Esophagus squamous epithelium (tissue), 5 donors: ENCODE data around the gene GPRC5C. TPM values are rescaled to one million over a fixed set of nuclear protein-coding genes. Genes with fewer than 3 reads are reported as not detected.

ENCODE experiments used
- DNase-seq: peaks from one replicate; lab custom pipeline; 2025; lab: John Stamatoyannopoulos, UW
- H3K27ac ChIP-seq, 4 donors: fragments of 200-600 bp; sonication (generic); one replicate each; pipeline ENCODE4 v1.5.1; 2016 to 2019; ENCODE audit warnings: mild to moderate bottlenecking in 1 of 4
- H3K27me3 ChIP-seq, 4 donors: fragments of 200-600 bp; sonication (generic); 1 replicate in 3 of 4; 2 replicates in 1 of 4; pipeline versions ENCODE4 v1.5.1 to v1.6.0; 2017 to 2021; ENCODE audit warnings: antibody characterized with exemption in 1 of 4
- H3K36me3 ChIP-seq, 3 donors: fragments of 200-600 bp; sonication (generic); one replicate each; pipeline ENCODE4 v1.5.1; 2016 to 2019
- H3K4me1 ChIP-seq, 3 donors: fragments of 200-600 bp; sonication (generic); one replicate each; pipeline ENCODE4 v1.5.1; 2017 to 2019
- H3K4me3 ChIP-seq, 4 donors: fragments of 200-600 bp; sonication (generic); 1 replicate in 3 of 4; 2 replicates in 1 of 4; pipeline ENCODE4 v1.5.1; 2016 to 2019; ENCODE audit warnings: mild to moderate bottlenecking in 2 of 4, moderate library complexity in 1 of 4
- H3K9me3 ChIP-seq, 3 donors: fragments of 200-600 bp; sonication (generic); one replicate each; pipeline ENCODE4 v1.5.1; 2016 to 2019
- CTCF ChIP-seq, 6 experiments: fragments of 450-650 bp in 4 of 6; fragments of 200-600 bp in 2 of 6; sonication (generic) in 2 of 6; IDR thresholded peaks; one replicate each; pipeline ENCODE4 v1.5.1; 2016 to 2019; ENCODE audit warnings: antibody characterized with exemption in 6 of 6, mild to moderate bottlenecking in 4 of 6, moderate library complexity in 4 of 6
- POLR2A ChIP-seq, 4 donors: fragments of 450-650 bp; IDR thresholded peaks; one replicate each; pipeline ENCODE4 v1.6.1; 2017; ENCODE audit warnings: antibody characterized with exemption in 4 of 4, mild to moderate bottlenecking in 4 of 4, moderate library complexity in 3 of 4
- WGBS, 2 donors: methylation state at CpG; one replicate each; pipeline ENCODE4 v1.1.5; 2018; 5-methylcytosine and 5-hydroxymethylcytosine counted together
- intact Hi-C: fragments of 100-400 bp; cut with DNase I; formaldehyde crosslinking; loops from one replicate; pipeline ENCODE4 v1.15.0; 2022
- total RNA-seq, 4 donors: library from RNA; depleted of rRNA; stranded (reverse); fragments of >200 nt; gene quantifications; one replicate each; pipeline ENCODE4 v1.1.0, GENCODE V29; 2016
- donor health status: DM: yes; HTN: yes; CAD: no.

GPRC5C gene
- total RNA-seq, 4 donors from 2014 or later, result 6.3 to 21.6 (median 11.7) TPM

- Histone ChIP-seq H3K27ac (no peak overlapping the region), H3K36me3 (no peaks in the 10 kb centered on the region), H3K27me3 (peaks cover 0 to 42% (median 0%) of the 10 kb centered on the region in 4 donors), H3K9me3 (no peaks in the 10 kb centered on the region), H3K4me1 (no peaks in the 10 kb centered on the region), H3K4me3 (no peak overlapping the region)
- WGBS, 2 donors, result 73 to 96% methylated on average over 2 to 3 of the region's 5 CpGs
- TF ChIP-seq CTCF (IDR thresholded peaks at IDR 0.05) (no peak), POLR2A (IDR thresholded peaks at IDR 0.05) (no peak)
- DNase-seq, result no peak
- intact Hi-C loops, result no loop called here
These were observed 24.5 kb upstream of the GPRC5C start for GRCh38 chr17:74407384-74407783.

- intact Hi-C loops, result no loop called here
- WGBS, 2 donors, result 64 to 76% methylated on average over 2 to 3 of the region's 3 CpGs
These were observed 23.6 kb upstream of the GPRC5C start for GRCh38 chr17:74408262-74408661.

GRCh38 chr17:74408815-74409214, 23.1 kb upstream of the GPRC5C start:
- DNase-seq, result no peak
- TF ChIP-seq CTCF (IDR thresholded peaks at IDR 0.05) (no peak), POLR2A (IDR thresholded peaks at IDR 0.05) (no peak)
- intact Hi-C loops, result no loop called here
- no peak overlapping the region for H3K27ac ChIP-seq
- H3K27me3 ChIP-seq, result peaks cover 0 to 38% (median 0%) of the 10 kb centered on the region in 4 donors
- WGBS, 2 donors, result 46 to 47% methylated on average over 4 of the region's 4 CpGs
- no peaks in the 10 kb centered on the region for H3K4me1 ChIP-seq
- H3K9me3 ChIP-seq, result no peaks in the 10 kb centered on the region
- no peak overlapping the region for H3K4me3 ChIP-seq
- no peaks in the 10 kb centered on the region for H3K36me3 ChIP-seq

More at GRCh38 chr17:74408262-74408661, 23.6 kb upstream of the GPRC5C start:
- no peaks in the 10 kb centered on the region for H3K4me1 ChIP-seq
- no peak overlapping the region for H3K27ac ChIP-seq
- peaks cover 0 to 42% (median 0%) of the 10 kb centered on the region in 4 donors for H3K27me3 ChIP-seq
- no peak for DNase-seq
- no peak for TF ChIP-seq CTCF (IDR thresholded peaks at IDR 0.05)
- H3K9me3 ChIP-seq, result no peaks in the 10 kb centered on the region
- H3K36me3 ChIP-seq, result no peaks in the 10 kb centered on the region
- H3K4me3 ChIP-seq, result no peak overlapping the region

- Histone ChIP-seq H3K27ac (no peak overlapping the region), H3K9me3 (no peaks in the 10 kb centered on the region), H3K27me3 (peaks cover 0 to 31% (median 0%) of the 10 kb centered on the region in 4 donors), H3K4me1 (no peaks in the 10 kb centered on the region), H3K4me3 (no peak overlapping the region), H3K36me3 (no peaks in the 10 kb centered on the region)
- no peak for DNase-seq
- WGBS, 2 donors, result 78 to 86% methylated on average over 3 to 4 of the region's 4 CpGs
- intact Hi-C loops, result no loop called here
- TF ChIP-seq CTCF (IDR thresholded peaks at IDR 0.05) (no peak), POLR2A (IDR thresholded peaks at IDR 0.05) (no peak)
These were observed 21.9 kb upstream of the GPRC5C start for GRCh38 chr17:74410001-74410443.

GRCh38 chr17:74412581-74412980, 19.3 kb upstream of the GPRC5C start:
- DNase-seq, result no peak
- Histone ChIP-seq H3K27ac (no peak overlapping the region), H3K4me3 (no peak overlapping the region), H3K36me3 (no peaks in the 10 kb centered on the region), H3K27me3 (peaks cover 0 to 30% (median 0%) of the 10 kb centered on the region in 4 donors), H3K9me3 (no peaks in the 10 kb centered on the region), H3K4me1 (peaks cover 0 to 8% (median 3%) of the 10 kb centered on the region in 3 donors)
- TF ChIP-seq CTCF (IDR thresholded peaks at IDR 0.05) (no peak), POLR2A (IDR thresholded peaks at IDR 0.05) (no peak)
- intact Hi-C loops, result no loop called here
- WGBS, 2 donors, result 90 to 91% methylated on average over 7 to 8 of the region's 8 CpGs
